ENCODE results near the gene ADGRV1.
"Not testable (repeated sequence)": the region's sequence is repeated elsewhere in the genome, so short reads cannot be mapped to it uniquely, and the experiment has no call there.

The ADGRV1 gene

GRCh38 chr5:90968319-90968718 lies 409.7 kb downstream of the ADGRV1 start:
- no peak for TF ChIP-seq CTCF (tag by site-specific recombination; IDR thresholded peaks at IDR 0.05)
- TF ChIP-seq SALL2 (tag by site-specific recombination; IDR thresholded peaks at IDR 0.05; ENCODE audit: borderline replicate concordance), result no peak
- no peak for TF ChIP-seq ZNF660 (tag by site-specific recombination; IDR thresholded peaks at IDR 0.05)
- TF ChIP-seq PATZ1 (tag by site-specific recombination; IDR thresholded peaks at IDR 0.05), result no peak
- no peak for TF ChIP-seq ZNF585B (tag by site-specific recombination; IDR thresholded peaks at IDR 0.05)
- no peak for TF ChIP-seq ZNF362 (tag by site-specific recombination; IDR thresholded peaks at IDR 0.05)
- TF ChIP-seq ZNF341 (tag by site-specific recombination; IDR thresholded peaks at IDR 0.05; ENCODE audit: low read depth), result no peak
- no peak for TF ChIP-seq BCL6B (tag by site-specific recombination; IDR thresholded peaks at IDR 0.05)
- TF ChIP-seq ZNF169 (tag by site-specific recombination; IDR thresholded peaks at IDR 0.05), result no peak
- TF ChIP-seq ZNF555 (tag by site-specific recombination; conservative IDR thresholded peaks at IDR 0.05), result no peak
- TF ChIP-seq HOXC10 (CRISPR knock-in tag; IDR thresholded peaks at IDR 0.05), result no peak
- TF ChIP-seq ZNF777 (tag by site-specific recombination; IDR thresholded peaks at IDR 0.05; ENCODE audit: borderline replicate concordance), result no peak
- TF ChIP-seq ZNF221 (tag by site-specific recombination; IDR thresholded peaks at IDR 0.05; ENCODE audit: borderline replicate concordance), result no peak
- TF ChIP-seq PBX3 (CRISPR knock-in tag; IDR thresholded peaks at IDR 0.05), result no peak
- TF ChIP-seq PRDM1 (tag by site-specific recombination; IDR thresholded peaks at IDR 0.05), result no peak
- no peak for TF ChIP-seq FEZF1 (tag by site-specific recombination; IDR thresholded peaks at IDR 0.05)
- no peak for TF ChIP-seq KLF9 (tag by site-specific recombination; IDR thresholded peaks at IDR 0.05; ENCODE audit: low read depth)
- POLR2A ChIA-PET, result interaction anchor here (1.4 kb wide), 1 partner anchor 15 kb away, joined by 5 read pairs; no protein-coding TSS in a partner anchor
- Histone ChIP-seq H3K4me3 (ENCODE audit: low read depth, low read length) (no peak overlapping the region), H3K9me3 (ENCODE audit: control insufficient read depth, insufficient read depth, low read depth, low read length) (no peaks in the 10 kb centered on the region), H3K4me1 (ENCODE audit: control insufficient read depth, insufficient read depth, low read length) (no peaks in the 10 kb centered on the region), H3K36me3 (ENCODE audit: control insufficient read depth in 2 of 2, insufficient read depth in 1 of 2, low read length in 2 of 2) (peaks cover 0 to 6% of the 10 kb centered on the region in 2 experiments; a peak in 1 of 3 replicates), H3K27ac (ENCODE audit: extremely low read depth, low read depth, low read length) (no peak overlapping the region)
- CTCF ChIA-PET, result interaction anchor here (2.3 kb wide), 1 partner anchor 36 kb away, joined by 5 read pairs; no protein-coding TSS in a partner anchor

- CTCF ChIA-PET, result interaction anchor here (1.2 kb wide), 1 partner anchor 416 kb away, joined by 3 read pairs; no protein-coding TSS in a partner anchor
- POLR2A ChIA-PET; H3K9me3 ChIP-seq (ENCODE audit: control insufficient read depth, insufficient read depth, low read depth, low read length); H3K27ac ChIP-seq (ENCODE audit: extremely low read depth, low read depth, low read length); H3K4me3 ChIP-seq (ENCODE audit: low read depth, low read length); H3K4me1 ChIP-seq (ENCODE audit: control insufficient read depth, insufficient read depth, low read length); H3K36me3 ChIP-seq (ENCODE audit: control insufficient read depth in 2 of 2, insufficient read depth in 1 of 2, low read length in 2 of 2): not testable (repeated sequence)
Observed at GRCh38 chr5:90969945-90970344, 411.3 kb downstream of the ADGRV1 start.
